ENCODE data around the gene PTGES3L.

DNA sequence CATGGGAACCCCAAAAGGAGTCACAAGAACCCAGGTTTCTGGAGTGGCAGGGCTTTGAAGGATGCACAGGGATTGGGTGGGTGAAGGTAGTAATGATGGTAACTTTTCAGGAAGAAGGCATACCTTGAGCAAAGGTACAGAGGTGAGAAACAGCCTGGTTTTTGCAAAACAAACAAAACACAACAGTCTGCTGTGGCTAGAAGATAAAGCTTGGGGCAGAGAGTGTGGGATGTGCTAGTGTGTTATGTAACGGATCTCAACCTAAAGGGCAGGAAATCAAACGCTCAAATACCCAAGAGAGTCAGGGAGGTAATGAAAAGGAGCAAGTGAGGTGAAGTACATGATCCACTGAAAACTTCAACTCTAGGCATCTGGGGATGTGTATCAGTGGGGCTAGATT is 4.6 kb downstream of the PTGES3L start:
- TF ChIP-seq, protein P1, sequence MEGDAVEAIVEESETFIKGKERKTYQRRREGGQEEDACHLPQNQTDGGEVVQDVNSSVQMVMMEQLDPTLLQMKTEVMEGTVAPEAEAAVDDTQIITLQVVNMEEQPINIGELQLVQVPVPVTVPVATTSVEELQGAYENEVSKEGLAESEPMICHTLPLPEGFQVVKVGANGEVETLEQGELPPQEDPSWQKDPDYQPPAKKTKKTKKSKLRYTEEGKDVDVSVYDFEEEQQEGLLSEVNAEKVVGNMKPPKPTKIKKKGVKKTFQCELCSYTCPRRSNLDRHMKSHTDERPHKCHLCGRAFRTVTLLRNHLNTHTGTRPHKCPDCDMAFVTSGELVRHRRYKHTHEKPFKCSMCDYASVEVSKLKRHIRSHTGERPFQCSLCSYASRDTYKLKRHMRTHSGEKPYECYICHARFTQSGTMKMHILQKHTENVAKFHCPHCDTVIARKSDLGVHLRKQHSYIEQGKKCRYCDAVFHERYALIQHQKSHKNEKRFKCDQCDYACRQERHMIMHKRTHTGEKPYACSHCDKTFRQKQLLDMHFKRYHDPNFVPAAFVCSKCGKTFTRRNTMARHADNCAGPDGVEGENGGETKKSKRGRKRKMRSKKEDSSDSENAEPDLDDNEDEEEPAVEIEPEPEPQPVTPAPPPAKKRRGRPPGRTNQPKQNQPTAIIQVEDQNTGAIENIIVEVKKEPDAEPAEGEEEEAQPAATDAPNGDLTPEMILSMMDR (IDR thresholded peaks at IDR 0.05 in 8 of 11, conservative IDR thresholded peaks at IDR 0.05 in 3 of 11): no peak
- TF ChIP-seq POLR2A (IDR thresholded peaks at IDR 0.05) (no peak), POLR2AphosphoS5 (IDR thresholded peaks at IDR 0.05) (no peak)

All from spleen (tissue), 7 donors.